Central memory CD8-positive, alpha-beta T cell (primary cell): Measurements from ENCODE around the gene ABHD3.
"Not testable (repeated sequence)": the region's sequence is repeated elsewhere in the genome, so short reads cannot be mapped to it uniquely, and the experiment has no call there.

Experiments used
- ATAC-seq: fragments of 150-1000 bp; cut with Tn5 transposase; replicated peaks from 2 replicates; pipeline ENCODE4 v1.10.0; 2022; ENCODE audit warnings: mild to moderate bottlenecking, moderate FRiP score, moderate number of reproducible peaks; ENCODE audit not compliant: poor library complexity, severe bottlenecking; ENCODE audit errors: extremely low read depth
- DNase-seq, 2 donors: peaks; one replicate each; pipeline ENCODE4 v3.0.0; 2021; ENCODE audit warnings: low spot score in 2 of 2
- H3K27ac Mint-ChIP-seq: one replicate; pipeline ENCODE4 v1.8.0; 2022; ENCODE audit warnings: low read depth, mild to moderate bottlenecking, moderate library complexity, mixed read lengths
- H3K27me3 Mint-ChIP-seq: one replicate; pipeline ENCODE4 v1.8.0; 2022; ENCODE audit warnings: mixed read lengths
- H3K36me3 Mint-ChIP-seq: one replicate; pipeline ENCODE4 v1.8.0; 2022; ENCODE audit warnings: mild to moderate bottlenecking, moderate library complexity, mixed read lengths; ENCODE audit not compliant: insufficient read depth
- H3K4me1 Mint-ChIP-seq: one replicate; pipeline ENCODE4 v1.8.0; 2022; ENCODE audit warnings: mixed read lengths
- H3K4me3 Mint-ChIP-seq: one replicate; pipeline ENCODE4 v1.8.0; 2022; ENCODE audit warnings: mild to moderate bottlenecking, moderate library complexity, mixed read lengths
- H3K9me3 Mint-ChIP-seq: one replicate; pipeline ENCODE4 v1.8.0; 2022; ENCODE audit warnings: mixed read lengths

The ABHD3 gene

DNA sequence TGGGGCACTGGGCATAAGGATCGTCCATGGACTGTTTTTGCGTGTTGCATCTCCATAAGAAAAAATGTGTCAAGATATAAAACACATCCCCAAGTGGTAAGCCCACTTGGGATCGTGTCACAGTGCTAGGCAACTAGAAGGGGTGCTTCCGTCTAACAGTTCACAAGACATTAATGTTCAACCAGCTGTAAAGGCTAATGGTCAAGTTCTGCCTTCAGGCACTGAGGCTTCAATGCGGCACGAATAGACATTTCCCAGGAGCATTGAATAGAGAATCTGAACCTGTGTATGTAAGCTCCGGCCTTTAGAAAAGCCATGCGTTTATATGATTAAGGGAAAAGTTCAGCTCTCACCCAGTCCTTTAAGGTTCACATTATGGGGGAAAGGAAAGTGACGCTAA lies 42.0 kb downstream of the ABHD3 start:
- no peaks in the 10 kb centered on the region for H3K4me1 Mint-ChIP-seq
- ATAC-seq (no peak), DNase-seq (no peak)
- H3K27me3 Mint-ChIP-seq = no peaks in the 10 kb centered on the region
- H3K4me3 Mint-ChIP-seq = no peak overlapping the region
- H3K36me3 Mint-ChIP-seq = peaks cover 15% of the 10 kb centered on the region
- H3K27ac Mint-ChIP-seq = no peak overlapping the region
- no peaks in the 10 kb centered on the region for H3K9me3 Mint-ChIP-seq

DNA sequence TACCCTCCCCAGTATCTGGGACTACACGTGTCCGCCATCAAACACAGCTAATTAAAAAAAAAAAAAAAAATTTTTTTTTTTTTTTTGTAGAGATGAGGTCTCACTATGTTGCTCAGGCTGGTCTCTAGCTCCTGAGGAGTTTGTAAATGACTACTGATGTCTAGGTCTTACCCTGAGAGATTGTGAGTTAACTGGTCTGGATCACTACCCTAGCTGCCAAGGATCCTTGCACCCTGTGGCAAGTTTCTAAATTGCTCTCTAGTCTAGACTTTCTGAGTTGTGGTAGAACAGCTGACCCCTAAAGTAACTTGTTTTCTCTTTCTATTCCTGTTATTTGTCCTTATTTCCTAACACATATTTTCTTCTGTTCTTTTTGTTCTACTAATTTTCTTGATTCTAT lies 44.5 kb downstream of the ABHD3 start:
- no peaks in the 10 kb centered on the region for H3K9me3 Mint-ChIP-seq
- peaks cover 25% of the 10 kb centered on the region for H3K36me3 Mint-ChIP-seq
- no peak overlapping the region for H3K27ac Mint-ChIP-seq
- no peak overlapping the region for H3K4me3 Mint-ChIP-seq
- DNase-seq (no peak), ATAC-seq (no peak)
- no peaks in the 10 kb centered on the region for H3K4me1 Mint-ChIP-seq
- no peaks in the 10 kb centered on the region for H3K27me3 Mint-ChIP-seq

DNA sequence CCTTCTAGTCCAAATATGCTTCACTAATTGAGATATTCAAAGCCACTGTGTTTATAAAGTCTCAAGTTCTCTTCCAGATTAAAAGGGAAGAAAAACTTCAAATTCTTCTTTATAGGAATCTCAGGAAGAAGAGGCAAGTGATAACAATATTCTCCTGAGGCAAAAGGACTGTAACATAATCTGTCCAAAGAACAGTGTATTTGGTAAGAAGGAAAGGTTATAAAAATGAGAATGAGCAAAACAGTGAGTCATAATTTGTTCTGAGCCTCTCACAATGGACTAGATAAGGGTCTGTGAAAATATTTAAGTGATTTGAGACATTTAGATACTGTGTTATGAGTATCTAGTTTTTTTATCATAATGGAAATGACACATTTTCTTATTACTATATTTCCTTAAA lies 48.2 kb downstream of the ABHD3 start:
- H3K4me1 Mint-ChIP-seq = peaks cover 6% of the 10 kb centered on the region
- DNase-seq (no peak), ATAC-seq (no peak)
- H3K27ac Mint-ChIP-seq = no peak overlapping the region
- H3K9me3 Mint-ChIP-seq = no peaks in the 10 kb centered on the region
- H3K4me3 Mint-ChIP-seq = no peak overlapping the region
- H3K27me3 Mint-ChIP-seq = no peaks in the 10 kb centered on the region
- peaks cover 27% of the 10 kb centered on the region for H3K36me3 Mint-ChIP-seq

DNA sequence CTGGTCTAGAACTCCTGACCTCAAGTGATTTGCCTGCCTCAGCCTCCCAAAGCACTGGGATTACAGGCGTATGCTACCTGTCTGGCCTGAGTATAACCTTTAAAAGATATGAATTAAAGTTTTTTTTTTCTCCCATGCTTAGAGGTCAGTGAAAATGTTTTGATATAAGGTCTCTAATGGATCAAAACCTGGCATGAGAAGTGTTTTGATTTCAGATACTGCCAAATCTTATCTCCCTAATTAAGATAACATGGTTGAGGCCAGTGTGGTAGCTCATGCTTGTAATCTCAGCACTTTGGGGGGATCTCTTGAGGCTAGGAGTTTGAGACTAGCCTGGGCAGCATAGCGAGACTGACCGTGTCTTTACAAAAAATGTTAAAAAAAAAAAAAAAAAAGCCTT lies 51.2 kb downstream of the ABHD3 start:
- H3K9me3 Mint-ChIP-seq = no peaks in the 10 kb centered on the region
- peaks cover 32% of the 10 kb centered on the region for H3K36me3 Mint-ChIP-seq
- H3K4me1 Mint-ChIP-seq = peaks cover 6% of the 10 kb centered on the region
- H3K27me3 Mint-ChIP-seq = no peaks in the 10 kb centered on the region
- DNase-seq (no peak), ATAC-seq (no peak)
- no peak overlapping the region for H3K27ac Mint-ChIP-seq
- no peak overlapping the region for H3K4me3 Mint-ChIP-seq

DNA sequence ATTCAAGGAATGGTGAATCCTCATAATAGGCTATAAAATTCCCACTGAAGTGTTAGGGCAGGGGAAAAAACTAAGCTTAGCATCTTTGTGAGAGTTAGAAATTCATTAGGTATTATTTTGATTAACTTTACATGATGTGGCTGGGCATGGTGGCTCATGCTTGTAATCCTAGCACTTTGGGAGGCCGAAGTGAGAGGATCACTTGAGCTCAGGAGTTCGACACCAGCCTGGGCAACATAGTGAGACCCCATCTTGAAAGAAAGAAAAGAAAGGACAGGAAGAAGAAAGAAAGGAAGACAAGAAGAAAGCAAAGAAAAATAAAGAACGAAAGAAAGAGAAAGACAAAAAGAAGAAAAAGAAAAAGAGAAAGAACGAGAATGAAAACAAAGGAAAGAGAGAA lies 52.5 kb downstream of the ABHD3 start:
- ATAC-seq = no peak
- Mint-ChIP-seq H3K4me1 (peaks cover 6% of the 10 kb centered on the region), H3K36me3 (peaks cover 25% of the 10 kb centered on the region), H3K27me3 (no peaks in the 10 kb centered on the region), H3K4me3 (no peak overlapping the region), H3K9me3 (no peaks in the 10 kb centered on the region), H3K27ac (peak overlapping the region; percentile 72)
- no peak for DNase-seq

DNA sequence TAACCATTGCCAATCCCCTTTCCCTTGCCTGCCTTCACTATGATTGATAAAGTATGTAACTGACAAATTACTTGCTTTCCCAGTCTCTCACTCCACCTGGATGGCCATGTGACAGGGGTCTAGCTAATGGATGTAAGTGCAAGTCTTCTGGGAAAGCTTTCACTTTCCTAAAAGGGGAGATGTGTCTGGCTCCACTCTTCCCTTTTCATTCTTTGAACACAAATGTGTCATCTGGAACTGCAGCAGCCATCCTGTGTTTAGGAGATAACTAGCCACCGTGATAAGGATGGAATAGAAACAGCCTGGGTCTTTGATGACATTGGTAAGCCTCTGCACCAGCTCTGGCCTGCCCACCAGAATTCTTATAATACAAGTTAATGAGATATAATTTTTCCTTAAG lies 54.3 kb downstream of the ABHD3 start:
- Mint-ChIP-seq H3K27me3 (no peaks in the 10 kb centered on the region), H3K4me1 (peaks cover 6% of the 10 kb centered on the region), H3K36me3 (peaks cover 16% of the 10 kb centered on the region), H3K9me3 (no peaks in the 10 kb centered on the region), H3K27ac (no peak overlapping the region), H3K4me3 (no peak overlapping the region)
- ATAC-seq = no peak
- no peak for DNase-seq

DNA sequence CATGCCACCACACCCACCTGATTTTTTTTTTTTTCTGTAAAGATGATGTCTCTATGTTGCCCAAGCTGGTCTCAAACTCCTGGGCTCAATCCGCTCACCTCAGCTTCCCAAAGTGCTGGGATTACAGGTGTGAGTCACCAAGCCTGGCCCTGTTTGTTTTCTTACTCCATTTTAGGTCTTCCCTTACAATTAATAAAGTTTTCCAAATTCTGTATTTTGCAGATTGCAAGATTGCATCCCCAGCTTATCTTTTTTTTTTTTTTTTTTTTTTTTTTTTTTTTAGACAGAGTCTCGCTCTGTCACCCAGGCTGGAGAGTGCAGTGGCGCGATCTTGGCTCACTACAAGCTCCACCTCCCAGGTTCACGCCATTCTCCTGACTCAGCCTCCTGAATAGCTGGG lies 64.2 kb downstream of the ABHD3 start:
- H3K4me3 Mint-ChIP-seq, H3K9me3 Mint-ChIP-seq, H3K36me3 Mint-ChIP-seq, DNase-seq, H3K27me3 Mint-ChIP-seq, H3K4me1 Mint-ChIP-seq, ATAC-seq: not testable (repeated sequence)
- peak overlapping the region; percentile 51 for H3K27ac Mint-ChIP-seq

DNA sequence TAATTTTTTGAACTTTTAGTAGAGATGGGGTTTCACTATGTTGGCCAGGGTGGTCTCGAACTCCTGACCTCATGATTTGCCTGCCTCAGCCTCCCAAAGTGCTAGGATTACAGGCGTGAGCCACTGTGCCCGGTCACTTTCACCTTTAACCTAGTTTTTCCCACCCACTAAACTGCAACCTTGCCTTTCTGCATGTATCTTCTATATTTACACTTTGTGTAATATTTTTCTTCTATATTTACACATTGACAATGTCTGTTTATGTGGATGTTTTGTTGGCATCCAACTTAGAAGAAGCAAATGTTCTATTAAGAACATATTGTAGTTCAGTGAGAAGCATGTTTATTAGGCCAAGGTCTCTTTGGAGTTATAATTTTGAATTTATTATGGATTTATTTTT lies 65.8 kb downstream of the ABHD3 start:
- Mint-ChIP-seq H3K27me3 (no peaks in the 10 kb centered on the region), H3K36me3 (peaks cover 5% of the 10 kb centered on the region), H3K27ac (peak overlapping the region; percentile 20), H3K4me3 (no peak overlapping the region), H3K4me1 (no peaks in the 10 kb centered on the region), H3K9me3 (no peaks in the 10 kb centered on the region)
- ATAC-seq (no peak), DNase-seq (no peak)

DNA sequence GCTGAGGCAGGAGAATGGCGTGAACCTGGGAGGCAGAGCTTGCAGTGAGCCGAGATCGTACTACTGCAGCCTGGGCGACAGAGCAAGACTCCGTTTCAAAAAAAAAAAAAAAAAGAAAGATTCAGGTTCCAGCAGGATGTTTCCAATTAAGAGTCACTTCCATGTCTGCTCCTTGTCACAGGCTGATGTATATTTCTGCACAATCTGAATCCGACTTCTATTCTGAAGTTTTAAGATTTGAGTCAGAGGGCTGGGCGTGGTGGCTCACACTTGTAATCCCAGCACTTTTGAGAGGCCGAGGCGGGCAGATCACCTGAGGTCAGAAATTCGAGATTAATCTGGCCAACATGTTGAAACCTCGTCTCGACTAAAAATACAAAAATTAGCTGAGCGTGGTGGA lies 67.8 kb downstream of the ABHD3 start:
- Mint-ChIP-seq H3K36me3 (peaks cover 7% of the 10 kb centered on the region), H3K27ac (no peak overlapping the region), H3K4me3 (no peak overlapping the region)

DNA sequence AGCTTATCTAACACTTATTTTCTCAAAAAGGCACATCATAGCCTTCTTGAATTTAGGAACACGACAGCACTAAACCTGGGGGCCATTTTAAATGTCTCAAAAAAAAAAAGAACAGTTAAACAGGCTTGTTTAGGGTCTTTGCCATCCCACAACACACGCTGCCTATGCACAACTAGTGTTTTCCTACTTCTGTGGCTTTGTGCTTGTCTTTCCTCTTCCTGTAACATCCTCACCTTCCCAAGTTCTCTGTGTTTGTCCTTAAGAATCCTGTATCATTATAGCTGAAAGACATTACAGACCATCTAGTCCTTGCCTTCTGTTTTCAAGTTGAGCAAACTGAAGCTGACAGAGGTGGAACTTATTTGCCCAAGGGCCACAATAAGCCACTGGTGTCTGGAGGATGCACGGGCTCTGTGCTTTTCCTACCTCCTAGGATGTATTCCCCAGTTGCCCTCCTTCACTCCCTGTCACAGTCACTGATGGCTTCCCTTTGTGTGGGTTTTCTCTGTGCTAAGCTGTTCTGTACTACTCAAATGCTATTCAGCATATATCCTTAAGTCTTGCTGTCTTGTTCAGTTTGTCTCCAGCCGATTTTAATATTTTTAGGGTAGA lies 69.9 kb downstream of the ABHD3 start:
- no peaks in the 10 kb centered on the region for H3K27me3 Mint-ChIP-seq
- DNase-seq (no peak), ATAC-seq (no peak)
- no peaks in the 10 kb centered on the region for H3K9me3 Mint-ChIP-seq
- H3K27ac Mint-ChIP-seq = peak overlapping the region; percentile 56
- H3K36me3 Mint-ChIP-seq = peaks cover 22% of the 10 kb centered on the region
- H3K4me1 Mint-ChIP-seq = no peaks in the 10 kb centered on the region
- no peak overlapping the region for H3K4me3 Mint-ChIP-seq

More for the DNA sequence above, 67.8 kb downstream of the ABHD3 start:
- no peak for ATAC-seq
- Mint-ChIP-seq H3K4me1 (no peaks in the 10 kb centered on the region), H3K27me3 (no peaks in the 10 kb centered on the region), H3K9me3 (no peaks in the 10 kb centered on the region)
- no peak for DNase-seq

DNA sequence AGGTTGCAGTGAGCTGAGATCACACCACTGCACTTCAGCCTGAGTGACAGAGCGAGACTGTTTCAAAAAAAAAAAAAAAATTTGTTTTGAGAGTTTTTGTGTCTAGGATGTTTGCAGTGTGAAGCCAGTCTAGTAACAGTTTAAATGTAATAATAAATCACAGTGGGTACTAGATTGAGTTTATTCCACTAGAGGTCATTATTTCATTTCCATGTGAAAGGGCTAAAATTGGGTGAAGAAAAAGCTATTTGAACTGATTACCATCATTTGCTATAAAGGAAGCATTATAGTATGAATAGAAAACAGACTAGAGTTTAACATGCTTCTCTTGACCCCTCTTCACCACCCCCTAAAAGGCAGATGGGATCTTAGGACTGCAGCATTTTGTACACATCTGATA lies 72.2 kb downstream of the ABHD3 start:
- no peak for DNase-seq
- Mint-ChIP-seq H3K27me3 (no peaks in the 10 kb centered on the region), H3K36me3 (peaks cover 36% of the 10 kb centered on the region), H3K9me3 (no peaks in the 10 kb centered on the region), H3K4me3 (no peak overlapping the region), H3K4me1 (peaks cover 7% of the 10 kb centered on the region), H3K27ac (no peak overlapping the region)
- ATAC-seq = no peak

DNA sequence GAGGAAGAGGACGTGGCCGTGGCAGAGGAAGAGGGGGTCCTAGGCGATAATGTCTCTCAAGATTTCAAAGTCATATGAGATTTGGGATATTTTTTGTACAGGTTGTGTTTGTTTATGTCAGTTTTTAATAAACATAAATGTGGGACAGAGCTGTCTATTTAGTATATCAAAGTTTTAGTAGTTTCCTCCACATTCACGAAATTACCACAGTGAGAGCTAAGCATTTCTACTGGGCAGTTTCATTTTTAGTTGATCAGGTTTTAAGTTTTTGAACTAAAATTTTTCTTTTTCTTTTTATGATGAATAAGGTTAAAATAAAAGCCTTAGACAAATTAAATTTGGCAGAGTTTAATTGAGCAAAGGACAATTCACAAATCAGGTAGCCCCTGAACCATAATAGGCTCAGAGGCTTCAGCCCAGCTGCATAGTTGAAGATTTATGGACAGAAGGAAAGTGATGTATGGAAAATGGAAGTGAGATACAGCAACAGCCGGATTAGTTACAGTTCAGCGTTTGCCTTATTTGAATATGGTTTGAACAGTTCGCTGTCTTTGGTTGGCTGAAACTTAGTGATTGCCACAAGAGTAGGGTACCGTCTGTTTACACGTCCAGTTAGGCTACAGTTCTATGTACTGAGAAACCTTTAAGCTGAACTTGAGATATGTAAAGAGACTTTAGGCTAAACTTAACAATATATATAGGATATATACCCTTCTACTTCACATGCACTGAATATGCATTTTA lies 75.3 kb downstream of the ABHD3 start:
- peak overlapping the region; percentile 1 for H3K4me3 Mint-ChIP-seq
- no peak for ATAC-seq

DNA sequence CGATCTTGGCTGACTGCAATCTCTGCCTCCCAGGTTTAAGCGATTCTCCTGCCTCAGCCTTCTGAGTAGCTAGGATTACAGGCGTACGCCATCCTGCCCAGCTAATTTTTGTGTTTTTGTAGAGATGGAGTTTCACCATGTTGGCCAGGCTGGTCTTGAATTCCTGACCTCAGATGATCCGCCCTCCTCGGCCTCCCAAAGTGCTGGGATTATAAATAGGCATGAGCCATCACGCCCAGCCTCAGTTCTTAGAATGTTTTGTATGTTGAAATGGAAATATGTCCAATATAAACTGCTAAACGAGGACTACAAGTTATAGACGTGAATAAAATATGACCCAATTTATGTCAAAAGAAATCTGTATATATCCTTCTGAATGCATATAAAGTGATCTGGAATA lies 82.9 kb downstream of the ABHD3 start:
- DNase-seq, H3K27ac Mint-ChIP-seq, H3K4me3 Mint-ChIP-seq, H3K9me3 Mint-ChIP-seq, ATAC-seq, H3K27me3 Mint-ChIP-seq: not testable (repeated sequence)
- Mint-ChIP-seq H3K36me3 (peaks cover 67% of the 10 kb centered on the region), H3K4me1 (peaks cover 23% of the 10 kb centered on the region)

More for the DNA sequence above, 75.3 kb downstream of the ABHD3 start:
- peaks cover 60% of the 10 kb centered on the region for H3K36me3 Mint-ChIP-seq
- peaks cover 11% of the 10 kb centered on the region for H3K4me1 Mint-ChIP-seq
- DNase-seq = no peak
- peak overlapping the region; percentile 75 for H3K27ac Mint-ChIP-seq
- no peaks in the 10 kb centered on the region for H3K9me3 Mint-ChIP-seq
- no peaks in the 10 kb centered on the region for H3K27me3 Mint-ChIP-seq
